Endothelial cell of umbilical vein (primary cell): Measurements from ENCODE around the gene PRKAR2B. TPM values are rescaled to one million over a fixed set of nuclear protein-coding genes. Genes with fewer than 3 reads are reported as not detected.

Source experiments
- BruUV-seq: library from RNA; stranded (reverse); fragments of 400-500 nt; replicated peaks from 2 replicates; lab custom pipeline; 2021; lab: Mats Ljungman, UMichigan
- CTCF ChIA-PET: fragments of 300-600, 350-600 bp; sonication (Branson Sonifier 250); formaldehyde crosslinking; loops from one replicate; lab custom pipeline; 2021; ENCODE audit warnings: antibody characterized with exemption, inconsistent platforms; lab: Charles Lee
- POLR2A ChIA-PET: fragments of 300-600, 350-600 bp; sonication (Branson Sonifier 250); formaldehyde crosslinking; loops from one replicate; lab custom pipeline; 2021; ENCODE audit warnings: antibody characterized with exemption, inconsistent platforms; lab: Charles Lee
- DNase-seq: peaks from one replicate; pipeline ENCODE4 v3.0.0-alpha.2; 2011; ENCODE audit warnings: low read depth, low spot score
- FAIRE-seq: peaks from 2 replicates; lab custom pipeline; 2011; peaks lifted over from hg19 to GRCh38; lab: Jason Lieb, UNC
- H2AFZ ChIP-seq: 2 replicates; pipeline ENCODE4 v1.6.0; 2012; ENCODE audit warnings: low read depth, low read length, control low read depth, inconsistent platforms
- H3K27ac ChIP-seq: 2 replicates; pipeline ENCODE4 v1.5.1; 2011; ENCODE audit warnings: low read depth, mild to moderate bottlenecking, control low read depth, low read length, moderate library complexity; ENCODE audit not compliant: insufficient read depth
- H3K27me3 ChIP-seq, 2 experiments: 2 replicates each; pipeline versions ENCODE4 v1.6.0 to v1.6.1; 2011; ENCODE audit warnings: low read length in 2 of 2, mixed read lengths in 1 of 2; ENCODE audit not compliant: control insufficient read depth in 2 of 2, insufficient read depth in 2 of 2
- H3K36me3 ChIP-seq, 2 experiments: 2 replicates in 1 of 2; 3 replicates in 1 of 2; pipeline ENCODE4 v1.5.1; 2011; ENCODE audit warnings: low read length in 2 of 2, mild to moderate bottlenecking in 1 of 2, moderate library complexity in 1 of 2; ENCODE audit not compliant: control insufficient read depth in 2 of 2, insufficient read depth in 2 of 2; ENCODE audit errors: extremely low read depth in 1 of 2
- H3K4me1 ChIP-seq: 3 replicates; pipeline ENCODE4 v1.5.1; 2011; ENCODE audit warnings: mild to moderate bottlenecking, low read length; ENCODE audit not compliant: control insufficient read depth, insufficient read depth; ENCODE audit errors: extremely low read depth
- H3K4me2 ChIP-seq: 2 replicates; pipeline ENCODE4 v1.6.1; 2011; ENCODE audit warnings: low read length, control low read depth, mixed read lengths; ENCODE audit not compliant: insufficient read depth
- H3K4me3 ChIP-seq, 3 experiments: fragments of 200-600 bp in 1 of 3; sonication (generic), shearing (Covaris generic) in 1 of 3; replicated peaks in 1 of 3; 2 replicates each; pipeline ENCODE4 v1.5.1; 2011 to 2016; ENCODE audit warnings: control low read depth in 3 of 3, low read length in 3 of 3, mild to moderate bottlenecking in 2 of 3, inconsistent platforms in 1 of 3, low read depth in 1 of 3, moderate library complexity in 1 of 3; ENCODE audit not compliant: insufficient read depth in 1 of 3
- H3K79me2 ChIP-seq: 2 replicates; pipeline ENCODE4 v1.6.0; 2012; ENCODE audit warnings: low read length, inconsistent platforms; ENCODE audit not compliant: control insufficient read depth, insufficient read depth
- H3K9ac ChIP-seq: replicated peaks from 2 replicates; pipeline ENCODE3; 2011; ENCODE audit warnings: low read length, control low read depth; ENCODE audit not compliant: insufficient read depth; ENCODE audit errors: extremely low read depth
- H3K9me1 ChIP-seq: replicated peaks from 3 replicates; pipeline ENCODE4 v1.6.0; 2011; ENCODE audit warnings: mild to moderate bottlenecking, low read length; ENCODE audit not compliant: control insufficient read depth, insufficient read depth; ENCODE audit errors: extremely low read depth
- H3K9me3 ChIP-seq: replicated peaks from 2 replicates; pipeline ENCODE4 v1.5.1; 2012; ENCODE audit warnings: low read length, inconsistent platforms; ENCODE audit not compliant: control insufficient read depth, insufficient read depth
- H4K20me1 ChIP-seq: replicated peaks from 2 replicates; pipeline ENCODE3; 2011; ENCODE audit warnings: mild to moderate bottlenecking, low read length; ENCODE audit not compliant: control insufficient read depth, insufficient read depth; ENCODE audit errors: extremely low read depth
- CTCF ChIP-seq, 2 donors: IDR thresholded peaks; 1 replicate in 1 of 2; 2 replicates in 1 of 2; pipeline ENCODE4 v1.5.1; 2011; ENCODE audit warnings: low read length in 2 of 2, mild to moderate bottlenecking in 2 of 2, moderate library complexity in 2 of 2, control low read depth in 1 of 2, inconsistent platforms in 1 of 2, low read depth in 1 of 2; ENCODE audit not compliant: insufficient read depth in 1 of 2; ENCODE audit errors: extremely low read depth in 1 of 2
- EZH2 ChIP-seq: IDR thresholded peaks from 2 replicates; pipeline ENCODE4 v1.6.1; 2012; ENCODE audit warnings: borderline replicate concordance, low read depth, mild to moderate bottlenecking, moderate library complexity, low read length, inconsistent platforms; ENCODE audit not compliant: severe bottlenecking
- FOS ChIP-seq: IDR thresholded peaks from 2 replicates; pipeline ENCODE4 v1.6.1; 2011; ENCODE audit warnings: mild to moderate bottlenecking, low read length, moderate library complexity, borderline replicate concordance; ENCODE audit not compliant: insufficient read depth
- GATA2 ChIP-seq: IDR thresholded peaks from 2 replicates; pipeline ENCODE4 v1.7.0; 2011; ENCODE audit warnings: low read depth, mild to moderate bottlenecking, moderate library complexity, mixed read lengths, low read length; ENCODE audit not compliant: insufficient read length, insufficient read depth
- JUN ChIP-seq: IDR thresholded peaks from 2 replicates; pipeline ENCODE4 v1.6.1; 2011; ENCODE audit warnings: borderline replicate concordance, low read depth; ENCODE audit not compliant: insufficient read length, insufficient read depth
- MAX ChIP-seq: IDR thresholded peaks from 2 replicates; pipeline ENCODE4 v1.6.1; 2011; ENCODE audit not compliant: insufficient read depth, insufficient read length
- MYC ChIP-seq: IDR thresholded peaks from one replicate; pipeline ENCODE4 v1.6.1; 2011; ENCODE audit warnings: mild to moderate bottlenecking, low read depth, low read length
- POLR2A ChIP-seq: IDR thresholded peaks from 2 replicates; pipeline ENCODE4 v1.6.1; 2012; ENCODE audit warnings: low read depth, mild to moderate bottlenecking, control low read depth, low read length
- POLR2AphosphoS5 ChIP-seq: IDR thresholded peaks from 2 replicates; pipeline ENCODE4 v1.6.1; 2012; ENCODE audit warnings: low read depth, mild to moderate bottlenecking, control low read depth, low read length, moderate library complexity; ENCODE audit not compliant: insufficient read depth
- dilution Hi-C: fragments of 300-500 bp; cut with MboI; formaldehyde crosslinking; loops from one replicate; pipeline ENCODE4 v1.15.0; 2019; ENCODE audit warnings: low sequenced_read_pairs; ENCODE audit not compliant: extremely low pct_ligation_motif_present
- intact Hi-C: fragments of 100-400 bp; cut with micrococcal nuclease; formaldehyde crosslinking; loops from one replicate; pipeline ENCODE4 v1.10.0; 2022
- polyA plus RNA-seq, 4 experiments: library from polyadenylated mRNA; depleted of rRNA in 3 of 4; stranded (reverse) in 3 of 4; unstranded in 1 of 4; fragments of >200 nt; gene quantifications; 2 replicates each; pipeline versions ENCODE4 v1.2.1 to v1.2.3, GENCODE V29; 2011 to 2012; ENCODE audit warnings: missing spikeins in 1 of 4
- total RNA-seq: library from RNA; stranded (reverse); gene quantifications from 2 replicates; pipeline ENCODE4 v1.2.3, GENCODE V29; 2021

PRKAR2B gene
- total and polyA plus RNA-seq, 2 donors (not counting 3 experiments of a cell fraction or from before 2014, with no cell fraction given) = 10.7 to 39.8 TPM

GRCh38 chr7:107145067-107145838, 100.7 kb downstream of the PRKAR2B start:
- no TSS peak for BruUV-seq
- intact Hi-C loops (no loop called here), dilution Hi-C loops (no loop called here)
- ChIA-PET CTCF (interaction anchor here (1.8 kb wide), 1 partner anchor 198 kb away, joined by 7 read pairs; no protein-coding TSS in a partner anchor), POLR2A (no interaction called here)
- Histone ChIP-seq H3K4me2 (no peak overlapping the region), H3K27ac (no peak overlapping the region), H3K36me3 (no peaks in the 10 kb centered on the region), H3K9me1 (no peaks in the 10 kb centered on the region), H3K9me3 (no peaks in the 10 kb centered on the region), H2AFZ (no peak overlapping the region), H3K9ac (no peak overlapping the region), H3K79me2 (no peaks in the 10 kb centered on the region), H3K4me1 (peaks cover 12% of the 10 kb centered on the region), H4K20me1 (no peaks in the 10 kb centered on the region), H3K27me3 (no peaks in the 10 kb centered on the region), H3K4me3 (no peak overlapping the region)
- no peak for DNase-seq
- FAIRE-seq = no peak
- no peak for TF ChIP-seq POLR2A
- no peak for TF ChIP-seq POLR2AphosphoS5
- TF ChIP-seq CTCF (IDR thresholded peaks at IDR 0.05; ENCODE audit: extremely low read depth in 1 of 2, insufficient read depth in 1 of 2, low read depth in 1 of 2, low read length in 2 of 2) = no peak
- no peak for TF ChIP-seq GATA2
- no peak for TF ChIP-seq EZH2
- TF ChIP-seq FOS = no peak
- no peak for TF ChIP-seq MYC
- TF ChIP-seq JUN = no peak
- TF ChIP-seq MAX = no peak
